NCI-H1092 (cell line): ENCODE results near the gene CCDC13.
A peak's percentile ranks its signal among the peaks of the same experiment; 100 is the strongest.

Experiments used
- DNase-seq: peaks from one replicate; lab custom pipeline; 2025; lab: John Stamatoyannopoulos, UW

Gene CCDC13

DNA sequence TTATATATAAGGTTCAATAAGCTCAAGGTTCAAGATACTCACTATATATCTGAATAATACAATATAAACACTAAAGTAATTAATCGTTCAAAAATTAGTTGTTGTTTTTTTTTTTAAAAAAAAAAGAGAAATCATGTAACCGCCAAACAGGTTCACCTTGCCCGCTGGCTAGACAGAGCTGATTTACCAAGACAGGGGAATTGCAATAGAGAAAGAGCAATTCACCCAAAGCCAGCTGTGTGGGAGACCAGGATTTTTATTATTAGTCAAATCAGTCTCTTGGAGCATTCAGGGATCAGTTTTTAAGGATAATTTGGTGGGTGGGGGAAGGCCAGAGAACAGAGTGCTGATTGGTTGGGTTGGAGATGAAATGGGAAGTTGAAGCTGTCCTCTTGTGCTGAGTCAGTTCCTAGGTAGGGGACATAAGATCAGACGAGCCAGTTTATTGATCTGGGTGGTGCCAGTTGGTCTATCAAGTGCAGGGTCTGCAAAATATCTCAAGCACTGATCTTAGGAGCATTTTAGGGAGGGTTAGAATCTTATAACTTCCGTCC, 23.4 kb upstream of the CCDC13 start:
- DNase-seq: no peak

- no peak for DNase-seq
Measured at GRCh38 chr3:42795621-42796181, 22.6 kb upstream of the CCDC13 start.

DNA sequence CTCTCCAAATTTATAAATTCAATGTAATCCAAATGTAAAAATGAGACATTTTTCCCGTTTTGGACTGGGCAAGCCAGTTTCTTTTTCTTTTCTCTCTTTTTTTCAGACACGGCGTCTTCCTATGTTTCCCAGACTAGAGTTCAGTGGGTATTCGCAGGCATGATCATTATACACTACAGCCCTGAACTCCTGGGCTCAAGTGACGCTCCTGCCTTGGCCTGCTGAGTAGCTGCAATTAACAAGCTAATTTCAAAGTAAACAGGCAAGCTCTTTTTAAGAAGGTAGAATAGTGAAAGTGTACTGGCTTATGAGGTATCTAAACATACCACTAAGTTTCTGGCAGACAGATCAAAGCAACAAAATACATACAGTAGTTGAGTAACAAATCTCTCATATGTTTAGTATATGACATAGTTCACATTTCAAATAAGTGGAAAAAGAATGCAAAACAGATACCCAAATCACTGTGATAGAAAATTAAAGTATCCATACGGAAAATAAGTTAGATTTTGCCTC, 17.7 kb upstream of the CCDC13 start:
- DNase-seq: no peak

GRCh38 chr3:42786631-42787030, 13.6 kb upstream of the CCDC13 start:
- no peak for DNase-seq

- no peak for DNase-seq
Measured at GRCh38 chr3:42786212-42786611, 13.2 kb upstream of the CCDC13 start.

DNA sequence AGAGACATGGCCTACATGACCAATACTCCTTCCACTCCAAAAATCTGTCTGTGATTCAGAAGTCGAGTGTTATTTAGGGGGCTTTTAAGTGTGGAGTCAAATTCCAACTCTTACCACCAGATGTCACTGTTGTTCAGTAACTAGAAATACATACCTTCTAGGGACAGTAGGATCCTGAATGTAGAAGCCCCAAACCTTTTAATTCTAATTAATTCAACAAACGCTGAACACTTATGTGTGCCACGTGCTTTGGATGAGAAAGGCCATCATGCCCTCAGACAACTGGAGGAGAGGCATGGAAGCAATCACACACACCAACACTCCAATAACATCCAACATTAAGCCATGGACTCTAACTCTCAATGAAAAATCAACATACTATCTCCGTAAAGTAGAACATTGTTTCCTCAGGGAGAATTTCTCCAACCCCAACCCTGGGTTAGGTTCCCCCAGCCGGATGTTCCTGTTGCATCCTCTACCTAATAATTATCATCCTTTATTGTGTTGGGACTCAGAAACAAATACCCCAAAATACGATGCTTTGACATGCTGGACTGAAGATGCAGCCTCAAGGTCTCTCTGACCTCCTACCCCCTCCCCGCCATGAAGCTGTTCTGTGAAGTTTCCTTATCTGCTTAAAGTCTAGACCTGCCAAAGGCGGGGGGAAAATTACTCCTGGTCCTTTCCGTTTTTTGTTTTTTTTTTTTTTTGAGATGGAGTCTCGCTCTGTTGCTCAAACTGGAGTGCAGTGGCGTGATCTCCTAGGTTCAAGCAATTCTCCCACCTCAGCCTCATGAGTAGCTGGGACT, 8.0 kb upstream of the CCDC13 start:
- DNase-seq: peak; percentile 44

DNA sequence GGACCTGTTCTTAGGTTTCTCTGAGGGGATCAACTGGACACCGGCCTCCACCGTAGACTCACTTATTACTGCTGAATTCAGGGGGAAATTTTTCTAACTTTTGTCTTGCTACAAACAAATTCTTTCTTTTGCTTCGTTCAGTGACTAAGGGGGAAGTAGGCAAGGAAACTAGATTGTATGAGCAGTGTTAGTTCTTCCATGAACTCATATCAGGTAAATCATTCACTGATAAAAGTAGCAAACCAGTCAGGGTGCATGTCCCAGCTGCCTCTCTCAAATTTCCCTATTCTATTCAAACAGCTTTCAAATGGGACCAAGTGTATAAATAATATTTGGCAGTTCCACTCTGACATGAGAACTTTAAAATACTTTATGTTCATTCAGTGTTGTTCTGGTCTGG, 7.3 kb upstream of the CCDC13 start:
- no peak for DNase-seq

DNA sequence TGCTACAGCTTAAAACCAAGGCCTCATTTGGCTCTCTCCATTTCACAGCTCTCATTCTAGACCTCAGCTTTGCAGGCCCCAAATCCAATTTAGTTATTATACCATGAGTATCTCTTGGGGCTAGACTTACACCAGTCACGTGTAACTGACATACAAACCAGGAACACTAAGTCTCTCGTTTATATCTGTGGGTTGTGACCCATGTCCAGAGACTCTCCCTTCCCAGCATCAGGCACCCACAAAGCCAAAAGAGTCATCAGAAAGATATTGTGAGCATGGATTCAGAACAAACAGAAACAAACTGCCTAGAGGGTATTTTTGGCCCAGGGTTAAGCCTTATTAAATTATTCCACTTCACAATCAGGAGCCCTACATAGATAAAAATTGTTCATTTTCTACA, 5.6 kb upstream of the CCDC13 start:
- DNase-seq: no peak

DNA sequence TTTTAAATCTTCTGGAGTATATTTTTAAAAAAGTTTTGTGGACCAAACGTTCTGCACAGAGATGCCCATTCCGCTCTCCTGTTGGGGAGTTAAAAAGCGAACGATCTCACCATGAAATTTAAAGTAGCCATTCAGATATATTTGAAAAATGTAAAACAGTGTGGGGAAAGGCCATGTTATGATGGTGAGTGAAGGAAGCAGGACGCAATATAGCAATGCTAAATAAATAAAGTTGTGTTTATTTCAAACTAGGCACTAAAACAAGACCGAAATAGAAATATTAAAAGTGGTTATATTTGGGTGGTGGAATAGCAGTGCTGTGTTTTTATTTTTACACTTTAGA, 327 bp upstream of the CCDC13 start:
- no peak for DNase-seq

- no peak for DNase-seq
Measured at GRCh38 chr3:42771271-42771670, 1.8 kb downstream of the CCDC13 start.

- DNase-seq: no peak
Measured at GRCh38 chr3:42769477-42770131, 3.4 kb downstream of the CCDC13 start.

DNA sequence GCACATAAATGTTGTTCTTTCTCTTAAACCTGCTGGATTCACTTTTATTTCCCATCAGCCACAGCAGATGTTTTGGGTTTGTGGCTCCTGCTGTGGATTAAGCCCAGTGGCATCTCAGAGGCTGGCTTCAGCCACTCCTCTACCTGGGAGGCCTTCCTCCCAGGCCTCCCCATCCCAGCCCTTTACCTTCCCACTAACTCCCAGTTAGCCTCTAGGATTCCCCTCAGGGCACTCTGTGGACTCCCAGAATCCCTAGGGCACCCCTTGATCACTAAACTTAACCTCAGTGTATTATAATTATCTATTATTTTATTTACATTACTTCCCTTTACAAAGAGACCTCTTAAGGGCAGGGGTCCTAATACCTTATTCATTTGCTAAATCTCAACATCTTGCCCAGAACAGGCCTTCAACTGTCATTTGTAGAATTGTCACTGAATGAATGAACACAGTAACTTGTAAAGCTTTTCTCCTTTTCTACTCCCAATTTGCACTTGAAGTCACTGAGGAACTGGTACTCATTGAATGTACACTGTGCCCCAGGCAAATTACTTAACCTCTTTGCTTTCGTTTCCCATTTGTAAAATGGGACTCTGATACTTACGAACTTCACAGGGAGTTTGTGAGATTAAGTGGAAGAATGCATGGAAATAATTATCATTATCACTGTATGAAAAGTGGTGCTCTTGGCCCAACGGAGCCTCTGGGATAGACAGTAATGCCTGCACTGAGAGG, 8.3 kb downstream of the CCDC13 start:
- no peak for DNase-seq

DNA sequence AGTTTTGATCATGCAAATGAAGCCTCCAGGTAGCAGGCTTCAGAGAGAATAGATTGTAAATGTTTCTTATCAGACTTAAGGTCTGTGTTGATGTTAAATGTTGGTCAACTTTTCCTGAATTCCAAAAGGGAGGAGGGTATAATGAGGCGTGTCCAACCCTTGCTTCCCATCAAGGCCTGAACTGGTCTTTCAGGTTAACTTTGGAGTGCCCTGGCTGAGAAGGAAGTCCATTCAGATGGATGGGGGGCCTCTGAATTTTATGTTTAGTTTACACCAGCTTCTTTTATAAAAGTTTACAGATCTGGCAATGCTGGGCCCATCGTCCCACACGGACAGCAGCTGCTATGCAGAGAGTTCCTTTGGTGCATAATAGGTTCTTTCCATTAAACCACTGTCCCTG, 8.9 kb downstream of the CCDC13 start:
- no peak for DNase-seq

GRCh38 chr3:42763021-42763420, 10.0 kb downstream of the CCDC13 start:
- no peak for DNase-seq

GRCh38 chr3:42762046-42762724, 10.9 kb downstream of the CCDC13 start:
- DNase-seq: no peak

- no peak for DNase-seq
Measured at GRCh38 chr3:42758126-42758525, 14.9 kb downstream of the CCDC13 start.

- no peak for DNase-seq
Measured at GRCh38 chr3:42756681-42757213, 16.3 kb downstream of the CCDC13 start.

DNA sequence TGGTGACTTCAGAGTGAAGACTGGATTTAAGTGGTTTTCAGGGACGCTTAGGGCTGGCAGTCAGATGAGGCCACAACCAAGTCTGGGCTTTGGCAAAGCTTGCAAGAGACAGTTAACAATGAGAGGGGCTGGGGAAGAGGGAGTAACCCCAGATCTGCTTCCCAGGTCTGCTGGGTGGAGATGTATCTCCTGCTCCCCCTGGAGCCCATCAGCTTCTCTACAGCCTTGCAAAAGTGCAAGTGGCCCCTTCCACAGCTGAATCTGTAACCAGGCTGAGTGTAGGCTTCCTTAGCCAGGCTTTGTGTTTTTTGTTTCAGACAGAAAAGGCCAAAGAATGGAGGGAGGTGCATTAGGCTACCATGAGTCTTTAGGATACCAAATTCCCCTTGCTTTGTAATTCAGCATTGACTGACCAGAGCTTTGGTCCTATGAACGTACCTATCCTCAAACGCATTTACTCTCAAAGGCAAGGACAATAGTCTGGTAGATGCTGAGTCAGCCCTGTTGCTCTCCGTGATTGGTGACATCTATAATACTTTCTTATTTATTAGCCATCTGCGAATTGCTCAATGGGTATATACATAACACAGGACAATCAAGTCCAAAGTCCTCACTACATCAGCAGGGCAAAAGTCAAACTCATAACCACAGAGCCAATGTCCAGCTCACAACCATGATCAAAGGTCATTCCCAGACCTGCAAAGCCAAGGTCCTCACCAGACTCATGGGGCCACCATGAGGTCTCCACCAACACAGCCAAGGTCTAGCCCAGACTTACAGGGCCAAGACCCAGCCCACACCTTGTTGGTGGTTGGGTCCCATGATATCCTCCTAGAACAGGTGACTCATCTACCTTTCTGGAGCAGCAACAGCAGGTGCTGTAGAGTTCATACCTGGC, 17.1 kb downstream of the CCDC13 start:
- DNase-seq: no peak

DNA sequence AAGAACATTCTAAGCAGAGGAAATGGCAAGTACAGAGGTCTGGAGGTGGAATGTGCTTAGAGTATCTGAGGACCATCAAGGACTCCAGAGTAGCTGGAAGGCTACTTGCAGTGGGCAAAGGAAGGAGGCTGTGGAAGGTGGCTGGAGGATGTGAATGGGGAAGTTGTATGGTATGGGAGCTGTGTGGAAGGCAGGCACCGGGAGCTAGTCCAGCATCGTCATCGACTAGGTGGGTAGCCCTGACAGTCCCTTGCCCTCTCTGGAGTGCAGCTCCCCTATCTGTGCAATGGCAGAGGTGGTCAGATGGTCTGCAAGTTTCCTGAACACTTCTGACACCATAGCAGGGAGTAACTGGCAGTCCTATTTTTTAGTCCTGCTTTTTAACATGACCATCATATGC, 19.3 kb downstream of the CCDC13 start:
- DNase-seq: no peak

GRCh38 chr3:42752961-42753360, 20.1 kb downstream of the CCDC13 start:
- no peak for DNase-seq
